GM12878 (cell line): ENCODE data around the gene MESP2. TPM values are rescaled to one million over a fixed set of nuclear protein-coding genes. Genes with fewer than 3 reads are reported as not detected.

ENCODE experiments used
- BACH1 ChIP-seq: fragments of 450-650 bp; IDR thresholded peaks from 2 replicates; pipeline ENCODE4 v1.6.1; 2017; ENCODE audit warnings: mild to moderate bottlenecking, borderline replicate concordance
- CBFB ChIP-seq: IDR thresholded peaks from 2 replicates; pipeline ENCODE4 v1.6.1; 2016; ENCODE audit warnings: antibody characterized with exemption, low read depth
- GABPA ChIP-seq: IDR thresholded peaks from 2 replicates; pipeline ENCODE4 v1.6.1; 2014; ENCODE audit warnings: antibody characterized with exemption, low read depth, mild to moderate bottlenecking, inconsistent platforms
- IKZF1 ChIP-seq: fragments of 450-650 bp; conservative IDR thresholded peaks from 2 replicates; pipeline ENCODE4 v1.6.1; 2017; ENCODE audit warnings: antibody characterized with exemption, mild to moderate bottlenecking
- MLLT1 ChIP-seq: fragments of 450-650 bp; IDR thresholded peaks from 2 replicates; pipeline ENCODE4 v1.6.1; 2016; ENCODE audit warnings: mild to moderate bottlenecking
- NRF1 ChIP-seq: conservative IDR thresholded peaks from 2 replicates; pipeline ENCODE4 v1.6.1; 2011; ENCODE audit warnings: mild to moderate bottlenecking, low read depth, low read length, improper control_type of control experiment
- RELB ChIP-seq: fragments of 450-650 bp; IDR thresholded peaks from 2 replicates; pipeline ENCODE4 v1.6.1; 2017; ENCODE audit warnings: low read depth, mild to moderate bottlenecking, moderate library complexity
- TARDBP ChIP-seq: IDR thresholded peaks from 2 replicates; pipeline ENCODE4 v1.6.1; 2016; ENCODE audit warnings: borderline replicate concordance
- polyA plus RNA-seq, 11 experiments: library from polyadenylated mRNA; depleted of rRNA in 4 of 11; unstranded in 6 of 11; stranded (reverse) in 5 of 11; fragments of >200 nt; fragmentation: Nextera tagmentation in 4 of 11; fragmentation: Illumina TruSeq in 1 of 11; extraction: Ambion mirVana in 4 of 11; extraction: Trizol in 1 of 11; gene quantifications; 1 replicate in 1 of 11; 2 replicates in 10 of 11; pipeline versions ENCODE4 v1.2.1 to v1.2.3, GENCODE V29; 2011 to 2016; ENCODE audit warnings: inconsistent platforms in 2 of 11, missing spikeins in 2 of 11, low read depth in 1 of 11
- total RNA-seq, 4 experiments: library from RNA; depleted of rRNA in 3 of 4; stranded (reverse); fragments of >200 nt in 3 of 4; fragmentation: Illumina TruSeq in 1 of 4; extraction: Trizol in 1 of 4; gene quantifications; 2 replicates each; pipeline versions ENCODE4 v1.2.1 to v1.2.3, GENCODE V29; 2013 to 2021
- TF ChIP-seq, protein P1 (sequence below): fragments of 450-650 bp; IDR thresholded peaks from 2 replicates; pipeline ENCODE4 v1.6.1; 2017; ENCODE audit warnings: mild to moderate bottlenecking, moderate library complexity
- TF ChIP-seq, protein P2 (sequence below): fragments of 450-650 bp; conservative IDR thresholded peaks from 2 replicates; pipeline ENCODE4 v1.6.1; 2017; ENCODE audit warnings: mild to moderate bottlenecking, moderate library complexity

The MESP2 gene
- total and polyA plus RNA-seq, 10 of the 15 experiments (the other 5 are each of a cell fraction or from before 2014, with no cell fraction given), result 0.04 TPM; not detected in 9

- TF ChIP-seq, protein P1, sequence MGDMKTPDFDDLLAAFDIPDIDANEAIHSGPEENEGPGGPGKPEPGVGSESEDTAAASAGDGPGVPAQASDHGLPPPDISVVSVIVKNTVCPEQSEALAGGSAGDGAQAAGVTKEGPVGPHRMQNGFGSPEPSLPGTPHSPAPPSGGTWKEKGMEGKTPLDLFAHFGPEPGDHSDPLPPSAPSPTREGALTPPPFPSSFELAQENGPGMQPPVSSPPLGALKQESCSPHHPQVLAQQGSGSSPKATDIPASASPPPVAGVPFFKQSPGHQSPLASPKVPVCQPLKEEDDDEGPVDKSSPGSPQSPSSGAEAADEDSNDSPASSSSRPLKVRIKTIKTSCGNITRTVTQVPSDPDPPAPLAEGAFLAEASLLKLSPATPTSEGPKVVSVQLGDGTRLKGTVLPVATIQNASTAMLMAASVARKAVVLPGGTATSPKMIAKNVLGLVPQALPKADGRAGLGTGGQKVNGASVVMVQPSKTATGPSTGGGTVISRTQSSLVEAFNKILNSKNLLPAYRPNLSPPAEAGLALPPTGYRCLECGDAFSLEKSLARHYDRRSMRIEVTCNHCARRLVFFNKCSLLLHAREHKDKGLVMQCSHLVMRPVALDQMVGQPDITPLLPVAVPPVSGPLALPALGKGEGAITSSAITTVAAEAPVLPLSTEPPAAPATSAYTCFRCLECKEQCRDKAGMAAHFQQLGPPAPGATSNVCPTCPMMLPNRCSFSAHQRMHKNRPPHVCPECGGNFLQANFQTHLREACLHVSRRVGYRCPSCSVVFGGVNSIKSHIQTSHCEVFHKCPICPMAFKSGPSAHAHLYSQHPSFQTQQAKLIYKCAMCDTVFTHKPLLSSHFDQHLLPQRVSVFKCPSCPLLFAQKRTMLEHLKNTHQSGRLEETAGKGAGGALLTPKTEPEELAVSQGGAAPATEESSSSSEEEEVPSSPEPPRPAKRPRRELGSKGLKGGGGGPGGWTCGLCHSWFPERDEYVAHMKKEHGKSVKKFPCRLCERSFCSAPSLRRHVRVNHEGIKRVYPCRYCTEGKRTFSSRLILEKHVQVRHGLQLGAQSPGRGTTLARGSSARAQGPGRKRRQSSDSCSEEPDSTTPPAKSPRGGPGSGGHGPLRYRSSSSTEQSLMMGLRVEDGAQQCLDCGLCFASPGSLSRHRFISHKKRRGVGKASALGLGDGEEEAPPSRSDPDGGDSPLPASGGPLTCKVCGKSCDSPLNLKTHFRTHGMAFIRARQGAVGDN, result peak; percentile 90
- TF ChIP-seq, protein P2, sequence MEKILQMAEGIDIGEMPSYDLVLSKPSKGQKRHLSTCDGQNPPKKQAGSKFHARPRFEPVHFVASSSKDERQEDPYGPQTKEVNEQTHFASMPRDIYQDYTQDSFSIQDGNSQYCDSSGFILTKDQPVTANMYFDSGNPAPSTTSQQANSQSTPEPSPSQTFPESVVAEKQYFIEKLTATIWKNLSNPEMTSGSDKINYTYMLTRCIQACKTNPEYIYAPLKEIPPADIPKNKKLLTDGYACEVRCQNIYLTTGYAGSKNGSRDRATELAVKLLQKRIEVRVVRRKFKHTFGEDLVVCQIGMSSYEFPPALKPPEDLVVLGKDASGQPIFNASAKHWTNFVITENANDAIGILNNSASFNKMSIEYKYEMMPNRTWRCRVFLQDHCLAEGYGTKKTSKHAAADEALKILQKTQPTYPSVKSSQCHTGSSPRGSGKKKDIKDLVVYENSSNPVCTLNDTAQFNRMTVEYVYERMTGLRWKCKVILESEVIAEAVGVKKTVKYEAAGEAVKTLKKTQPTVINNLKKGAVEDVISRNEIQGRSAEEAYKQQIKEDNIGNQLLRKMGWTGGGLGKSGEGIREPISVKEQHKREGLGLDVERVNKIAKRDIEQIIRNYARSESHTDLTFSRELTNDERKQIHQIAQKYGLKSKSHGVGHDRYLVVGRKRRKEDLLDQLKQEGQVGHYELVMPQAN, result 0 out of 2 replicates have a peak, but pooled peaks have one; percentile 29
- TF ChIP-seq CBFB (no peak), RELB (no peak), NRF1 (peak; percentile 63), MLLT1 (no peak), GABPA (no peak), IKZF1 (peak; percentile 89), TARDBP (no peak), BACH1 (peak; percentile 52; the same call in 1 of the 2 replicates)
Observed at GRCh38 chr15:89750560-89751542, 25.3 kb upstream of the MESP2 start, which contains the start of gene MESP1 (continued).
